22Rv1 (cell line): Measurements from ENCODE around the gene HOXD13.

ENCODE experiments used
- H3K27ac ChIP-seq: fragments of 450-650 bp; 2 replicates; pipeline ENCODE4 v1.5.1; 2017
- ZFX ChIP-seq: fragments of 450-650 bp; IDR thresholded peaks from 2 replicates; pipeline ENCODE4 v1.6.1; 2017; ENCODE audit warnings: antibody characterized with exemption, borderline replicate concordance
- TF ChIP-seq, protein P1 (sequence below): fragments of 450-650 bp; IDR thresholded peaks from 2 replicates; pipeline ENCODE4 v1.5.1; 2017; ENCODE audit warnings: mild to moderate bottlenecking

Gene HOXD13

DNA sequence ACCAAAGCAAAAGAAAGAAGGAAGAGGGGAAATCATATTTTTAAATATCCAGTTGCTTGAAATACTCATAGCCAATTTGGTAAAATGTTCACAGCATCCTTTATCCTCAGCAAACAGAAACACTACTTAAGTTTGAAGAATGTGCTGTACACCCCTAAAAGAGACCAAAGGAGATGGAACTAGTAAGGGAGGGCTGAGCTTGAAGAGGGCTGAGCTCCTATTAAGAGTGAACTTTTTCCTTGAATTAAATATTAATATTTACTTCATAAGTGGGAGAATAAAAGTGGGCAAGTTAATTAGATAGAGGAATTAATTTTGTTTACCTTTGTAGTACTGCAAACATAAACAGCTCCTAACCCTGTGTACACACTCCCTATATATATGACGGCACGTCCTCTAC is 15.7 kb upstream of the HOXD13 start:
- TF ChIP-seq ZFX = no peak
- TF ChIP-seq, protein P1, sequence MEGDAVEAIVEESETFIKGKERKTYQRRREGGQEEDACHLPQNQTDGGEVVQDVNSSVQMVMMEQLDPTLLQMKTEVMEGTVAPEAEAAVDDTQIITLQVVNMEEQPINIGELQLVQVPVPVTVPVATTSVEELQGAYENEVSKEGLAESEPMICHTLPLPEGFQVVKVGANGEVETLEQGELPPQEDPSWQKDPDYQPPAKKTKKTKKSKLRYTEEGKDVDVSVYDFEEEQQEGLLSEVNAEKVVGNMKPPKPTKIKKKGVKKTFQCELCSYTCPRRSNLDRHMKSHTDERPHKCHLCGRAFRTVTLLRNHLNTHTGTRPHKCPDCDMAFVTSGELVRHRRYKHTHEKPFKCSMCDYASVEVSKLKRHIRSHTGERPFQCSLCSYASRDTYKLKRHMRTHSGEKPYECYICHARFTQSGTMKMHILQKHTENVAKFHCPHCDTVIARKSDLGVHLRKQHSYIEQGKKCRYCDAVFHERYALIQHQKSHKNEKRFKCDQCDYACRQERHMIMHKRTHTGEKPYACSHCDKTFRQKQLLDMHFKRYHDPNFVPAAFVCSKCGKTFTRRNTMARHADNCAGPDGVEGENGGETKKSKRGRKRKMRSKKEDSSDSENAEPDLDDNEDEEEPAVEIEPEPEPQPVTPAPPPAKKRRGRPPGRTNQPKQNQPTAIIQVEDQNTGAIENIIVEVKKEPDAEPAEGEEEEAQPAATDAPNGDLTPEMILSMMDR = no peak
- H3K27ac ChIP-seq = no peak overlapping the region

DNA sequence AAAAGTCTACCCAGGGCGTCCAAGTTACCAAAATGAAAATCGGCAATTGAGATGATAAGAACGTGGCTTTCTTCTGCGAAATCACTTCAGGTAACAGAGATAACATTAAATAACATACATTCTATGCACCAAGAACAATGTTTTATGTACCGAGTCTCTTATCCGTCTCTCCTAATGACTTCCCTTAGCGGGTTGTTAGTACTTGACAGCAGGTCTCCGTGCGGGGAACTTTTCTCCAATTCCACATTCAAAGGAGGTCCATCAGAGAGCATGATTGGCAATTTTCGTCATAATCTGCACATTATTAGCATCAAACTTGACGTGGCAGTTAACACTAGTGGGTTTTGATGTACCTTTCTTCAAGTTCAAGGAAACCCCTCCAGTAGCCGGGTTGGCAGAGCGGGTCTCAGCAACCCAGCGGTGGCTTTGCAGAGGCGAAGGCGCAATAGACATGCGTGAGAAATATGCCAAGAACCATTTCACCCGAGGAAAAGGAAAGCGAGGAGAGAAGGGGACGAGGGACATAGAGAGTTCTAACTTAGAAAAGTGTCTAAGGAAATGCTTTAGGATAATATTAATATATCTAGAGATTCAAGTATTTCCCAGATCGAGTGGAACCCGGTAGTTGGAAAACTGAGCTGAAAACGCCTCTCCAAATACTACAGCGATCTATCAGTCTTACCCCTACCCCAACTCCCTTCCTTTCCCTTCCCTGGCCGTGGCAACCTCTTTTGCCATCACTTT is 13.8 kb upstream of the HOXD13 start:
- TF ChIP-seq, protein P1 = no peak
- TF ChIP-seq ZFX = no peak
- H3K27ac ChIP-seq = no peak overlapping the region

DNA sequence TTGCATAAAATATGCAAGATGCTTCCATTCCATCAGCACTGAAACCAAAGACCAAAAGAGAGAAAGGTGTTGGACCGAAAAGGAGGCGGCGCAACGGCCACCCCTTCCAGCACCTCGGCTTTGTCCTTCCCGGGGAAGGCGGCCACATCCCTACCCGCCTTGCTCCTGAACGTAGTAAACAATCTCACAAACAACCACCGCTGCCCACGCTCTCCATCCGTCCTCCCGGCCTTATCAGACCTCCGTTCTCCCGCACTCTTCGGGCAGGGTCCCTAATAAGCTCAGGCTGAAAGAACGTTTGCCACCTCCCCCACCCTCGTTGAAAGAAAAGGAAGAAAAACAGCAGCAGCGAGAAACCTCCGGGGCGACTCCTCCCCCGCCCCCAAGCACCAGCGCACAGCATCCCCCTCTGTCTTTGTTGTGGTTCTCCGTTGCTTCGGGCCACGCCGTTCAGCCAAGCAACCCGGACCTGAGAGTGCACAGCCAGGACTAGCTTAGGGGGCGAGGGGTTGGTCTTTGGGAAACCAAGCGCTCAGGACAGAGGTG is 13.2 kb upstream of the HOXD13 start:
- no peak overlapping the region for H3K27ac ChIP-seq
- TF ChIP-seq, protein P1 = no peak

DNA sequence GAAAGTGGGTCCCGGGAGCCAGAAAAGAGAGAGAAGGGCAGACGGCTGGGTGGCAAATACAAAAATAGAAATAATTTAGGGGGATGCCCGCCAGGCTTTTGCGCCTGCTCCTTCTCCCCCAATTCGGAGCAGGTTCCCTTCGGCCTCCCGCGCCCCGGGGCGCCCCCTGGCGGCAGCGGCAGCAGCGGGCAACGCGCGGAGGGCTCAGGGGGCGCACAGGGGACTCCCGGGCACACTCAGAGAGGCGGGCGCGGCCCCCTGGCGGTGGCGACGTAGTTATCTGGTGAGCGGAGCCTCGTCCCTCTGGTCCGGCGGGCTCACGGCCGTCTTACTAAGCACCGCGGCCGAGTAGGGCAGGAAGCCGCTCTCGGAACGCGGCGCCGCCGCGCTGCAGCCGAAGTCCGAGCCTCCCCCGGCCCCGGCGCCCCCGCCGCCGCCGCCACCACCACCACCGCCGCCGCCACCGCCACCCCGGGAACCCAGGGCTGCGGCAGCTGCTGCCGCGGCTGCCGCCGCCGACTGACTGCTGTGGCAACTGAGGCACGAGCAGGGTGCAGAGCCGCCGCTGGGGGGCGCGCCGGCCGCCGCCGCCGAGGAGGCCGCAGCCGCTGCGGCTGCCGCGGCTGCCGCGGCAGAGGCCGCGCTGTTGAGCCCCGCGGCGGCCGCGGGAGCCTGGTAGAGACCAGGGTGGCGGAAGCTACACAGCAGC is 12.5 kb upstream of the HOXD13 start:
- TF ChIP-seq, protein P1 = peak; percentile 83
- TF ChIP-seq ZFX = no peak
- H3K27ac ChIP-seq = no peak overlapping the region

DNA sequence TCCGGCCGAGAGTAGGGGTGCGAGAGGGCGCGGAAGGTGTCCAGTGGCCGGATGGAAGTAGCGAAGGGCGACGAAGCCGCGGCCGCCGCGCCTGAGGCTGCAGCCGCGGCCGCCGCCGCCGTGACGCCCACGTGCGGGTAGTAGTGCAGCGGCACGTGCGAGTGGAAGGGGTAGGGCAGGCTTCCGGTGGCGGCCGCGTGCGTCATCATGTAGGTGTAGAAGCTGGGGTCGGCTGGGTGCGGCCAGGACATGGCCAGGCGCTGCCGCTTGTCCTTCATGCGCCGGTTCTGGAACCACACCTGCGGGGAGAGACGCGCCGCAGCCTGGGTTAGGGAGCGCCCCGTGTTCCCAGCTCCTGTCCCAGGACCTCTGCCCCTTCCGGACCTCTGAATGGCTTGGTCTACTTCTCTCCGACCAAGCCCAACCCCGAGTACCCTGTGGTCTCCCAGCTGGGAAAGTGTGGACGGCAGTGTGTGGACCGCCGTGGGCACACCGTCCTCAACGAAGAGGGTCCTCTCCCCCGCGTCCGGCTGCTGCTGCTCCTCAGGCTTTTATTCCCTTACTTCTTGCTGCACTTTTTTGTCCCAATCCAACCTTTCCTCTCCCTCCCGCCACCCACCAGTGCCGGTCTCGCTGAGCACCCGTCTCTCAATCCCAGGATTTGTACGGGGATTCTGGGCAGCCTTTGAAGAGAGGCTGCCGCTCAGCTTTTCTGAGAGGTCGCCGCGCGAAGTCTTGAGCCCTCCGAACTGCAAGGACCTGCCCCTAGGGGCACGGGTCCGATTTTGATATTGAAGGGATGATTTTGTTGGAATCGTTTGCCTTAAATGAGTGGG is 11.8 kb upstream of the HOXD13 start:
- H3K27ac ChIP-seq = no peak overlapping the region
- TF ChIP-seq ZFX = no peak
- TF ChIP-seq, protein P1 = no peak

DNA sequence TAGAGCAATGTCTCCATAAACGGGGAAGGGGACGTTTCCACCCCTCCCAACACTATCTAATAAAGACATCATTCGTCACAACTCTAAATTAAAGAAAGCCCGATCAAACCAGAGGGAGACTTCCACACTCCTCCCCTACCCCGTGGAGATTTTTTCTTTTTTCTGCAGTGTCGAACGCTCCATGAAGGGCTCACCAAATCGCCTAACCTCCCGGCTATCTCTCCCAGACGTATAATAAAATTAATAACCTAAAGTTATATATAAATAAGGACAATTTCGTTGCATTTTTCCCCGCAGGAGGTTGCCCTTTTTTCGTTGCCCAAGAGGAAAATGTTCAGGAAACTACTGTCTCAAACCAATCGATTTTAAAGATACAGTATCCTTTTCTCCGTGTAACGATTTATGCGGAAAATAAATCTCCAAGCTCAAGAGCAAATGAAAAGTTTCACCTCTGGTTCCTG is 11.1 kb upstream of the HOXD13 start:
- no peak overlapping the region for H3K27ac ChIP-seq
- TF ChIP-seq ZFX = no peak
- TF ChIP-seq, protein P1 = no peak
